IMR-90 (cell line): ENCODE data around the gene PTPN11. TPM values are rescaled to one million over a fixed set of nuclear protein-coding genes. Genes with fewer than 3 reads are reported as not detected.

ENCODE experiments used
- ATAC-seq: fragments of 200-7000 bp; cut with Tn5 transposase; 2 replicates; pipeline ENCODE4 v1.9.1; 2020; ENCODE audit warnings: low read depth, mild to moderate bottlenecking, moderate library complexity
- BruUV-seq: library from RNA; stranded (reverse); fragments of 400-500 nt; replicated peaks from 2 replicates; lab custom pipeline; 2021; lab: Mats Ljungman, UMichigan
- CTCF ChIA-PET: fragments of 300-600 bp; formaldehyde crosslinking; extraction: SDS; loops from one replicate; lab custom pipeline; 2021; ENCODE audit warnings: antibody characterized with exemption; lab: Yijun Ruan, JAX
- POLR2A ChIA-PET: fragments of 300-600 bp; sonication (Branson Sonifier 250); formaldehyde crosslinking; loops from one replicate; lab custom pipeline; 2022; ENCODE audit warnings: antibody characterized with exemption; ENCODE audit not compliant: unreplicated experiment; lab: Charles Lee
- DNase-seq: peaks from one replicate; pipeline ENCODE4 v3.0.0; 2013
- H2AFZ ChIP-seq: replicated peaks from 2 replicates; pipeline ENCODE3; 2013; ENCODE audit warnings: low read length, mild to moderate bottlenecking; ENCODE audit not compliant: poor library complexity
- H2AK5ac ChIP-seq: 2 replicates; pipeline ENCODE4 v1.6.1; 2013; ENCODE audit warnings: low read depth, low read length, inconsistent platforms
- H2AK9ac ChIP-seq: replicated peaks from 2 replicates; pipeline ENCODE3; 2013; ENCODE audit warnings: mild to moderate bottlenecking, low read depth, low read length, moderate library complexity; ENCODE audit not compliant: poor library complexity
- H2BK120ac ChIP-seq: 2 replicates; pipeline ENCODE4 v1.6.1; 2013; ENCODE audit warnings: low read depth, low read length, inconsistent platforms
- H2BK15ac ChIP-seq: 3 replicates; pipeline ENCODE4 v1.6.1; 2013; ENCODE audit warnings: low read depth, low read length, inconsistent platforms
- H2BK20ac ChIP-seq: 2 replicates; pipeline ENCODE4 v1.6.1; 2013; ENCODE audit warnings: low read depth, mild to moderate bottlenecking, inconsistent platforms, low read length, moderate library complexity
- H2BK5ac ChIP-seq: 2 replicates; pipeline ENCODE4 v1.6.1; 2013; ENCODE audit warnings: mild to moderate bottlenecking, low read depth, low read length, inconsistent platforms; ENCODE audit not compliant: poor library complexity, severe bottlenecking
- H3K14ac ChIP-seq: replicated peaks from 2 replicates; pipeline ENCODE4 v1.6.1; 2013; ENCODE audit warnings: low read depth, low read length, inconsistent platforms
- H3K18ac ChIP-seq: 2 replicates; pipeline ENCODE4 v1.6.1; 2013; ENCODE audit warnings: low read depth, low read length, control low read depth
- H3K23ac ChIP-seq: 2 replicates; pipeline ENCODE4 v1.6.1; 2013; ENCODE audit warnings: low read depth, low read length, inconsistent platforms
- H3K27ac ChIP-seq: 2 replicates; pipeline ENCODE4 v1.5.1; 2013; ENCODE audit warnings: mild to moderate bottlenecking, control low read depth, low read length; ENCODE audit not compliant: insufficient read depth
- H3K27me3 ChIP-seq: 2 replicates; pipeline ENCODE4 v1.6.1; 2013; ENCODE audit warnings: low read length; ENCODE audit not compliant: control insufficient read depth, insufficient read depth
- H3K36me3 ChIP-seq: 2 replicates; pipeline ENCODE4 v1.6.1; 2013; ENCODE audit warnings: low read length, mixed read lengths; ENCODE audit not compliant: control insufficient read depth, insufficient read depth
- H3K4ac ChIP-seq: 2 replicates; pipeline ENCODE4 v1.6.1; 2013; ENCODE audit warnings: low read depth, low read length, inconsistent platforms
- H3K4me1 ChIP-seq: 2 replicates; pipeline ENCODE4 v1.6.1; 2013; ENCODE audit warnings: low read length, mixed read lengths; ENCODE audit not compliant: control insufficient read depth, insufficient read depth
- H3K4me2 ChIP-seq: 2 replicates; pipeline ENCODE4 v1.6.1; 2013; ENCODE audit warnings: low read depth, mild to moderate bottlenecking, control low read depth, low read length, moderate library complexity
- H3K4me3 ChIP-seq: 2 replicates; pipeline ENCODE4 v1.5.1; 2013; ENCODE audit warnings: low read depth, mild to moderate bottlenecking, control low read depth, low read length, moderate library complexity; ENCODE audit not compliant: insufficient read depth
- H3K56ac ChIP-seq: 2 replicates; pipeline ENCODE4 v1.6.1; 2013; ENCODE audit warnings: low read length, inconsistent platforms; ENCODE audit not compliant: insufficient read depth; ENCODE audit errors: extremely low read depth
- H3K79me1 ChIP-seq, 2 experiments: 2 replicates each; pipeline ENCODE4 v1.6.1; 2013; ENCODE audit warnings: low read length in 2 of 2, inconsistent platforms in 1 of 2, low read depth in 1 of 2
- H3K9ac ChIP-seq: 2 replicates; pipeline ENCODE4 v1.6.1; 2013; ENCODE audit warnings: low read depth, low read length, control low read depth
- H3K9me1 ChIP-seq: 2 replicates; pipeline ENCODE4 v1.6.1; 2013; ENCODE audit warnings: low read length, inconsistent platforms; ENCODE audit not compliant: insufficient read depth
- H3K9me3 ChIP-seq: 2 replicates; pipeline ENCODE4 v1.6.1; 2013; ENCODE audit warnings: low read length; ENCODE audit not compliant: control insufficient read depth, insufficient read depth
- H4K20me1 ChIP-seq: 2 replicates; pipeline ENCODE4 v1.6.1; 2013; ENCODE audit warnings: low read length, inconsistent platforms; ENCODE audit not compliant: insufficient read depth
- H4K5ac ChIP-seq: 2 replicates; pipeline ENCODE4 v1.6.1; 2013; ENCODE audit warnings: mild to moderate bottlenecking, low read depth, low read length, control low read depth
- H4K8ac ChIP-seq, 2 experiments: 2 replicates each; pipeline ENCODE4 v1.6.1; 2013; ENCODE audit warnings: low read depth in 2 of 2, low read length in 2 of 2, control low read depth in 1 of 2, inconsistent platforms in 1 of 2
- H4K91ac ChIP-seq: 2 replicates; pipeline ENCODE4 v1.6.1; 2013; ENCODE audit warnings: low read depth, low read length, inconsistent platforms; ENCODE audit not compliant: insufficient read depth
- BHLHE40 ChIP-seq: fragments of 150-350 bp; IDR thresholded peaks from 2 replicates; pipeline ENCODE4 v1.6.1; 2016; ENCODE audit warnings: mild to moderate bottlenecking, low read depth, low read length
- CEBPB ChIP-seq: IDR thresholded peaks from 2 replicates; pipeline ENCODE4 v1.6.1; 2012; ENCODE audit warnings: low read depth, low read length, improper control_type of control experiment
- CHD1 ChIP-seq: IDR thresholded peaks from 2 replicates; pipeline ENCODE4 v1.6.1; 2012; ENCODE audit warnings: low read depth, low read length, improper control_type of control experiment
- CTCF ChIP-seq: conservative IDR thresholded peaks from 2 replicates; pipeline ENCODE4 v1.5.1; 2012; ENCODE audit warnings: mild to moderate bottlenecking, low read depth, low read length, improper control_type of control experiment
- ELK1 ChIP-seq: fragments of 150-350 bp; IDR thresholded peaks from 2 replicates; pipeline ENCODE4 v1.6.1; 2016; ENCODE audit warnings: low read depth, mild to moderate bottlenecking, low read length, moderate library complexity, borderline replicate concordance
- FOS ChIP-seq: fragments of 150-350 bp; IDR thresholded peaks from 2 replicates; pipeline ENCODE4 v1.6.1; 2016; ENCODE audit warnings: low read depth, low read length
- MAFK ChIP-seq: IDR thresholded peaks from 2 replicates; pipeline ENCODE4 v1.6.1; 2012; ENCODE audit warnings: low read depth, low read length, improper control_type of control experiment
- MAZ ChIP-seq: IDR thresholded peaks from 2 replicates; pipeline ENCODE4 v1.6.1; 2012; ENCODE audit warnings: low read depth, mild to moderate bottlenecking, low read length, improper control_type of control experiment, moderate library complexity, borderline replicate concordance
- MXI1 ChIP-seq: IDR thresholded peaks from 2 replicates; pipeline ENCODE4 v1.6.1; 2012; ENCODE audit warnings: low read depth, mild to moderate bottlenecking, low read length, moderate library complexity, borderline replicate concordance
- NFE2L2 ChIP-seq: fragments of 150-350 bp; IDR thresholded peaks from 2 replicates; pipeline ENCODE4 v1.6.1; 2016; ENCODE audit warnings: low read depth, mild to moderate bottlenecking, low read length
- RAD21 ChIP-seq: IDR thresholded peaks from 2 replicates; pipeline ENCODE4 v1.6.1; 2012; ENCODE audit warnings: low read length, improper control_type of control experiment
- RCOR1 ChIP-seq: IDR thresholded peaks from 2 replicates; pipeline ENCODE4 v1.6.1; 2012; ENCODE audit warnings: mild to moderate bottlenecking, low read length, improper control_type of control experiment; ENCODE audit not compliant: insufficient replicate concordance
- RFX5 ChIP-seq: IDR thresholded peaks from 2 replicates; pipeline ENCODE4 v1.8.0; 2012; ENCODE audit warnings: low read depth, mild to moderate bottlenecking, low read length, moderate library complexity
- SMC3 ChIP-seq: fragments of 150-350 bp; IDR thresholded peaks from 2 replicates; pipeline ENCODE4 v1.6.1; 2016; ENCODE audit warnings: low read depth, mild to moderate bottlenecking, antibody characterized with exemption, low read length, moderate library complexity
- WGBS, 2 experiments: methylation state at CpG; one replicate each; pipeline versions ENCODE4 v1.1.5 to v1.1.7; 2013; ENCODE audit warnings: missing lambda C conversion rate in 2 of 2; ENCODE audit not compliant: insufficient read length in 1 of 2; ENCODE audit errors: extremely low coverage in 2 of 2; 5-methylcytosine and 5-hydroxymethylcytosine counted together
- dilution Hi-C: fragments of 300-500 bp; cut with HindIII; formaldehyde crosslinking; loops from one replicate; pipeline ENCODE4 v1.14.3; 2018; ENCODE audit warnings: low sequenced_read_pairs; ENCODE audit not compliant: unreplicated experiment
- in situ Hi-C: fragments of 300-500 bp; cut with MboI; formaldehyde crosslinking; loops from 3 replicates; pipeline ENCODE4 v1.14.3; 2019; ENCODE audit warnings: low sequenced_read_pairs, inconsistent platforms, mixed read lengths
- intact Hi-C: fragments of 100-400 bp; cut with micrococcal nuclease; formaldehyde crosslinking; loops from 2 replicates; pipeline ENCODE4 v1.10.0; 2022
- polyA plus RNA-seq, 3 experiments: library from polyadenylated mRNA; depleted of rRNA; stranded (reverse); fragments of >200 nt; gene quantifications; 2 replicates each; pipeline ENCODE4 v1.2.3, GENCODE V29; 2012; ENCODE audit warnings: low replicate concordance in 1 of 3
- total RNA-seq: library from RNA; depleted of rRNA; stranded (reverse); fragments of >200 nt; gene quantifications from 2 replicates; pipeline ENCODE4 v1.2.3, GENCODE V29; 2012
- TF ChIP-seq, protein P1 (sequence below): fragments of 150-350 bp; IDR thresholded peaks from 2 replicates; pipeline ENCODE4 v1.6.1; 2017; ENCODE audit warnings: mild to moderate bottlenecking, antibody characterized with exemption, low read length, low read depth

Gene PTPN11
- total and polyA plus RNA-seq, 2 of the 4 experiments (the other 2 are of a cell fraction): 52.9 to 135 TPM

DNA sequence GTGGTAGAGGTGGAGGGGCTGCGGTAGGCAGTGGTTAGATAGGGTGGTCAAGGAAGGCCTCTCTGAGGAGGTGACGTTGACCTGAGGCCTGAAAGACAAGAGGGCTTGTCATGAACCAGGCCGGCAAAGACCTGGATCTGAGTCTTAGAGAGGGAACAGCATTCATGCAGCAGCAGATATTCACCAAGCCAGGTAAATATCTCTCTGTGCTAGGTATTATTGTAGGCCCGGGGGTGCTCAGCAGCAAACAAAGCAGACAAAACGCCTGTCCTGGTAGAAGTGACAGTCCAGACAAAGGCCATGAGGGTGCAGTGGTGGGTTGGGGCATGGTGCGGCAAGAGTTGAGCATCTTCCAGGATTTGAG is 117.6 kb downstream of the PTPN11 start:
- dilution Hi-C loops (no loop called here), intact Hi-C loops (no loop called here), in situ Hi-C loops (no loop called here)
- BruUV-seq: no TSS peak
- TF ChIP-seq CEBPB (no peak), MAFK (no peak), FOS (no peak), RAD21 (no peak), CTCF (no peak), SMC3 (no peak), NFE2L2 (no peak), BHLHE40 (no peak), MXI1 (no peak), MAZ (no peak), ELK1 (no peak), CHD1 (no peak), RFX5 (no peak), RCOR1 (no peak)
- TF ChIP-seq, protein P1, sequence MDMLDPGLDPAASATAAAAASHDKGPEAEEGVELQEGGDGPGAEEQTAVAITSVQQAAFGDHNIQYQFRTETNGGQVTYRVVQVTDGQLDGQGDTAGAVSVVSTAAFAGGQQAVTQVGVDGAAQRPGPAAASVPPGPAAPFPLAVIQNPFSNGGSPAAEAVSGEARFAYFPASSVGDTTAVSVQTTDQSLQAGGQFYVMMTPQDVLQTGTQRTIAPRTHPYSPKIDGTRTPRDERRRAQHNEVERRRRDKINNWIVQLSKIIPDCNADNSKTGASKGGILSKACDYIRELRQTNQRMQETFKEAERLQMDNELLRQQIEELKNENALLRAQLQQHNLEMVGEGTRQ: no peak
- Histone ChIP-seq H3K4me1 (no peaks in the 10 kb centered on the region), H2AK9ac (no peak overlapping the region), H2AFZ (no peak overlapping the region), H3K9me1 (peaks cover 5% of the 10 kb centered on the region; the same call in 1 of the 2 replicates), H4K8ac (no peak overlapping the region), H2BK5ac (no peak overlapping the region), H3K27ac (no peak overlapping the region), H4K20me1 (no peaks in the 10 kb centered on the region), H3K9me3 (no peaks in the 10 kb centered on the region), H4K5ac (no peak overlapping the region), H3K4ac (no peak overlapping the region), H3K23ac (no peak overlapping the region), H3K9ac (no peak overlapping the region), H2BK20ac (no peak overlapping the region), H3K79me1 (no peaks in the 10 kb centered on the region), H4K91ac (no peak overlapping the region), H2BK120ac (no peak overlapping the region), H2BK15ac (no peak overlapping the region), H3K27me3 (no peaks in the 10 kb centered on the region), H3K4me3 (no peak overlapping the region), H3K4me2 (no peak overlapping the region), H3K14ac (no peak overlapping the region), H3K56ac (no peak overlapping the region), H3K18ac (no peak overlapping the region), H2AK5ac (no peak overlapping the region), H3K36me3 (no peaks in the 10 kb centered on the region)
- ChIA-PET CTCF (no interaction called here), POLR2A (no interaction called here)
- 74% methylated on average over 5 of the region's 6 CpGs; no CpG with 5 or more reads in 1 of the 2 experiments for WGBS, 2 experiments
- DNase-seq: no peak
- ATAC-seq: no peak
